CD4-positive, alpha-beta T cell (primary cell): ENCODE data around the gene GSTM1. TPM values are rescaled to one million over a fixed set of nuclear protein-coding genes. Genes with fewer than 3 reads are reported as not detected.
A peak's percentile ranks its signal among the peaks of the same experiment; 100 is the strongest.
"Not testable (repeated sequence)": the region's sequence is repeated elsewhere in the genome, so short reads cannot be mapped to it uniquely, and the experiment has no call there.

ENCODE experiments used
- ATAC-seq: fragments of 200-7000 bp; cut with Tn5 transposase; one replicate; pipeline ENCODE4 v1.10.0; 2022; ENCODE audit warnings: mild to moderate bottlenecking; ENCODE audit not compliant: poor library complexity
- CTCF ChIA-PET: fragments of 350-600 bp; sonication (Branson Sonifier 250); formaldehyde crosslinking; loops from one replicate; lab custom pipeline; 2021; ENCODE audit warnings: antibody characterized with exemption, inconsistent platforms; lab: Charles Lee
- POLR2A ChIA-PET: fragments of 350-600 bp; sonication (Branson Sonifier 250); formaldehyde crosslinking; loops from one replicate; lab custom pipeline; 2021; ENCODE audit warnings: antibody characterized with exemption, inconsistent platforms; lab: Charles Lee
- DNase-seq, 14 experiments: peaks; one replicate each; pipeline ENCODE4 v3.0.0-alpha.2; 2013 to 2020; ENCODE audit warnings: mixed read lengths in 2 of 14
- H3K27ac ChIP-seq, 2 donors: one replicate each; pipeline versions ENCODE4 v1.5.1 to v1.7.0; 2013; ENCODE audit warnings: low read length in 2 of 2, low read depth in 1 of 2, mild to moderate bottlenecking in 1 of 2
- H3K27me3 ChIP-seq, 2 experiments: 1 replicate in 1 of 2; 2 replicates in 1 of 2; pipeline versions ENCODE4 v1.6.1 to v1.7.0; 2013; ENCODE audit warnings: low read length in 2 of 2, control low read depth in 1 of 2, mild to moderate bottlenecking in 1 of 2, moderate library complexity in 1 of 2; ENCODE audit not compliant: insufficient read depth in 2 of 2, control insufficient read depth in 1 of 2
- H3K36me3 ChIP-seq: one replicate; pipeline ENCODE4 v1.6.1; 2013; ENCODE audit warnings: low read length, control low read depth; ENCODE audit not compliant: insufficient read depth
- H3K4me1 ChIP-seq: one replicate; pipeline ENCODE4 v1.6.1; 2013; ENCODE audit warnings: low read length, control low read depth; ENCODE audit not compliant: insufficient read depth
- H3K4me3 ChIP-seq: one replicate; pipeline ENCODE4 v1.5.1; 2013; ENCODE audit warnings: mild to moderate bottlenecking, low read length, moderate library complexity
- H3K9me3 ChIP-seq, 2 experiments: 1 replicate in 1 of 2; 2 replicates in 1 of 2; pipeline versions ENCODE4 v1.6.1 to v1.7.0; 2013; ENCODE audit warnings: low read length in 2 of 2, mild to moderate bottlenecking in 2 of 2, control low read depth in 1 of 2, moderate library complexity in 1 of 2; ENCODE audit not compliant: control insufficient read depth in 1 of 2, insufficient read depth in 1 of 2
- H3K27ac Mint-ChIP-seq: one replicate; pipeline ENCODE4 v1.8.0; 2020; ENCODE audit warnings: mixed read lengths
- H3K27me3 Mint-ChIP-seq: one replicate; pipeline ENCODE4 v1.8.0; 2021; ENCODE audit warnings: mixed read lengths
- H3K36me3 Mint-ChIP-seq: one replicate; pipeline ENCODE4 v1.8.0; 2021; ENCODE audit warnings: low read depth, mixed read lengths
- H3K4me1 Mint-ChIP-seq: one replicate; pipeline ENCODE4 v1.8.0; 2021; ENCODE audit warnings: low read depth, mixed read lengths
- H3K4me3 Mint-ChIP-seq: one replicate; pipeline ENCODE4 v1.8.0; 2020; ENCODE audit warnings: mild to moderate bottlenecking, mixed read lengths
- H3K9me3 Mint-ChIP-seq: one replicate; pipeline ENCODE4 v1.8.0; 2020; ENCODE audit warnings: mixed read lengths
- intact Hi-C, 2 experiments: fragments of 100-400 bp; cut with DNase I in 1 of 2; cut with micrococcal nuclease in 1 of 2; formaldehyde crosslinking; loops; one replicate each; pipeline versions ENCODE4 v1.15.1 to v1.9.0; 2023 to 2025; cut with DNase I, micrococcal nuclease
- total RNA-seq, 174 experiments: library from RNA in 2 of 174; stranded (reverse) in 2 of 174; gene quantifications; one replicate each; pipeline ENCODE4 v1.2.3 and lab custom pipeline; 2021 to 2026
- TF ChIP-seq, protein P1 (sequence below): fragments of 200-600 bp; IDR thresholded peaks from one replicate; pipeline ENCODE4 v1.8.0; 2022; ENCODE audit warnings: antibody characterized with exemption, mild to moderate bottlenecking

Gene GSTM1
- total RNA-seq, 2 experiments from 2014 or later, result 31.9 to 36.2 TPM

DNA sequence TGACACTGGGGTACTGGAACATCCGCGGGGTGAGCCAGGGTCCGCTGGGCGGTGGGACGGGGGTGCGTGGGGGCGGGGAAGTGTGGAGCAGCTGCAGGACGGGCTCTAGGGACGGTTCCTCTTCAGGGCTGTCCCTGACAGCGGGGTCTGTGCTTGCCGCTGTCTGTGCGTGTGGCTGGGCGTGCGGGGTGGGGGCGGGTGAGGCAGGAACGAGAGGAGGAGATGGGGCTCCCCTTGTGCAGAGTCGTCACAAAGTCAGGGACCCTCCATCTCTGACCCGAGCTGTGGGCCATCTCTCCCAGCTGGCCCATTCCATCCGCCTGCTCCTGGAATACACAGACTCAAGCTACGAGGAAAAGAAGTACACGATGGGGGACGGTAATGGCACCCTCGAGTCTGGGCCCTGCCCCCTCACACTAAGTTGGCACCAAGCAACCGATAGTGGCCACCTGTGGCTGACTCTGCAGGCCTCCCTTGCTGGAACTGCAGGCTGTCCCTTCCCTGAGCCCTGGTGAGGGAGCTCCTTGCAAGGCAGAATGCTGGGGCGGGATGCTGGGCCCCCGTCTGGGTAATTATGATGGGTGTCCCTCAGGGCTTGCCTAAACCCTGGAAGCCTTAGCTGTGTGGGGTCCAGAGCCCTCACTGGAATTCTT lies 19.4 kb upstream of the GSTM1 start:
- no peak overlapping the region for H3K27ac ChIP-seq
- no peak for DNase-seq
- CTCF ChIA-PET, result no interaction called here
- H3K27me3 ChIP-seq, result no peaks in the 10 kb centered on the region
- peaks cover 5% of the 10 kb centered on the region for H3K36me3 Mint-ChIP-seq
- no peaks in the 10 kb centered on the region for H3K9me3 ChIP-seq
- intact Hi-C loops, result no loop called here
- H3K4me1 Mint-ChIP-seq, result peaks cover 30% of the 10 kb centered on the region
- POLR2A ChIA-PET, result interaction anchor here (1.0 to 1.2 kb wide), 2 partner anchors 12 to 19 kb away, joined by 4 to 5 read pairs; partner anchors contain the start of genes GSTM1 and GSTM4
- peak; percentile 38 for ATAC-seq
- H3K9me3 Mint-ChIP-seq, result no peaks in the 10 kb centered on the region
- H3K27me3 Mint-ChIP-seq, result no peaks in the 10 kb centered on the region
- H3K36me3 ChIP-seq, result no peaks in the 10 kb centered on the region
- peak overlapping the region; percentile 52 for H3K27ac Mint-ChIP-seq
- H3K4me1 ChIP-seq, result peaks cover 22% of the 10 kb centered on the region
- H3K4me3 Mint-ChIP-seq, result peak overlapping the region; percentile 87
- H3K4me3 ChIP-seq, result peak overlapping the region; percentile 52
- TF ChIP-seq, protein P1, sequence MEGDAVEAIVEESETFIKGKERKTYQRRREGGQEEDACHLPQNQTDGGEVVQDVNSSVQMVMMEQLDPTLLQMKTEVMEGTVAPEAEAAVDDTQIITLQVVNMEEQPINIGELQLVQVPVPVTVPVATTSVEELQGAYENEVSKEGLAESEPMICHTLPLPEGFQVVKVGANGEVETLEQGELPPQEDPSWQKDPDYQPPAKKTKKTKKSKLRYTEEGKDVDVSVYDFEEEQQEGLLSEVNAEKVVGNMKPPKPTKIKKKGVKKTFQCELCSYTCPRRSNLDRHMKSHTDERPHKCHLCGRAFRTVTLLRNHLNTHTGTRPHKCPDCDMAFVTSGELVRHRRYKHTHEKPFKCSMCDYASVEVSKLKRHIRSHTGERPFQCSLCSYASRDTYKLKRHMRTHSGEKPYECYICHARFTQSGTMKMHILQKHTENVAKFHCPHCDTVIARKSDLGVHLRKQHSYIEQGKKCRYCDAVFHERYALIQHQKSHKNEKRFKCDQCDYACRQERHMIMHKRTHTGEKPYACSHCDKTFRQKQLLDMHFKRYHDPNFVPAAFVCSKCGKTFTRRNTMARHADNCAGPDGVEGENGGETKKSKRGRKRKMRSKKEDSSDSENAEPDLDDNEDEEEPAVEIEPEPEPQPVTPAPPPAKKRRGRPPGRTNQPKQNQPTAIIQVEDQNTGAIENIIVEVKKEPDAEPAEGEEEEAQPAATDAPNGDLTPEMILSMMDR, result no peak

DNA sequence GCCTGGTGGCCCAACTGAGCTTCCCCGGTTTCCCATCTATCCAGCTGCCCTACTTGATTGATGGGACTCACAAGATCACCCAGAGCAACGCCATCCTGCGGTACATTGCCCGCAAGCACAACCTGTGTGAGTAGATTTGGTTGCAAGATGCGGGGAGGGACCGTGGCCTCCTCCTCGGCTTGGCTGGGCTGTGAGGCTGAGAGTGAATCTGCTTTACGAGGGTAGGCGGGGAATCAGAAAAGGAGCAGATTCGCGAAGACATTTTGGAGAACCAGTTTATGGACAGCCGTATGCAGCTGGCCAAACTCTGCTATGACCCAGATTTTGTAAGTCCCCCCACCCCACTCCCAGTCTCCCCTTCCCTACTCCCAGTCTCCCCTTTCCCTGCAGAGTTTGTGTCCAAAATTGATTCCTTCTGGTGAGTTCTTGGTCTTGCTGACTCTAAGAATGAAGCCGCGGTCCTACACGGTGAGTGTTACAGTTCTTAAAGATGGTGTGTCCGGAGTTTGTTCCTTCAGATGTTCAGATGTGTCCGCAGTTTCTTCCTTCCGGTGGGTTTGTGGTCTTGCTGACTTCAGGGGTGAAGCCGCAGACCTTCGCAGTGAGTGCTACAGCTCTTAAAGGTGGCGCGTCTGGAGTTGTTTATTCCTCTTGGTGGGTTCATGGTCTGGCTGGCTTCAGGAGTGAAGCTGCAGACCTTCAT lies 18.2 kb upstream of the GSTM1 start:
- Histone ChIP-seq H3K4me1 (peaks cover 22% of the 10 kb centered on the region), H3K27ac (no peak overlapping the region), H3K36me3 (no peaks in the 10 kb centered on the region), H3K9me3 (no peaks in the 10 kb centered on the region), H3K27me3 (no peaks in the 10 kb centered on the region), H3K4me3 (peak overlapping the region; percentile 5)
- Mint-ChIP-seq H3K36me3 (peaks cover 5% of the 10 kb centered on the region), H3K27me3 (no peaks in the 10 kb centered on the region), H3K9me3 (no peaks in the 10 kb centered on the region), H3K4me3 (peak overlapping the region; percentile 76), H3K4me1 (peaks cover 30% of the 10 kb centered on the region), H3K27ac (peak overlapping the region; percentile 47)
- ATAC-seq, result no peak
- ChIA-PET POLR2A (interaction anchor here (1.1 kb wide), 1 partner anchor 18 kb away, joined by 4 read pairs; the partner anchor contains the start of gene GSTM1), CTCF (interaction anchor here (1.1 to 1.2 kb wide), 2 partner anchors 29 to 315 kb away, joined by 3 to 4 read pairs; partner anchors contain the start of gene AHCYL1)
- TF ChIP-seq, protein P1, result no peak
- intact Hi-C loops, result no loop called here
- peak in 2 of 14 experiments; percentile 26 to 28 for DNase-seq

DNA sequence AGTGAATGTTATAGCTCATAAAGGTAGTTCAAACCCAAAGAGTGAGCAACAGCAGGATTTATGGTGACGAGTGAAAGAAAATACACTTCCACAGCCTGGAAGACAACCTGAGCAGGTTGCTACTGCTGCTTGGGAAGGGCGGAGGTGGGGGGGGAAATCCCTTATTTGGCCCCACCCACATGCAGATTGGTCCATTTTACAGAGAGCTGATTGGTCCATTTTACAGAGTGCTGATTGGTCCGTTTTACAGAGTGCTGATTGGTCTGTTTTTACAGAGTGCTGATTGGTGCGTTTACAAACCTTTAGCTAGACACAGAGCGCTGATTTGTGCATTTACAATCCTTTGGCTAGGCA lies 17.7 kb upstream of the GSTM1 start:
- intact Hi-C loops, H3K27me3 Mint-ChIP-seq: not testable (repeated sequence)

More for the DNA sequence above, 17.7 kb upstream of the GSTM1 start:
- not testable (repeated sequence) for H3K27me3 ChIP-seq, H3K9me3 Mint-ChIP-seq, H3K36me3 ChIP-seq, H3K36me3 Mint-ChIP-seq, H3K27ac ChIP-seq, H3K9me3 ChIP-seq, ATAC-seq, H3K4me3 ChIP-seq
- peak overlapping the region; percentile 46 for H3K4me3 Mint-ChIP-seq
- H3K4me1 ChIP-seq, result peaks cover 22% of the 10 kb centered on the region
- peak in 1 of 14 experiments; percentile 10 for DNase-seq
- peaks cover 30% of the 10 kb centered on the region for H3K4me1 Mint-ChIP-seq
- peak overlapping the region; percentile 47 for H3K27ac Mint-ChIP-seq
- CTCF ChIA-PET, result interaction anchor here (1.1 to 1.2 kb wide), 2 partner anchors 30 to 314 kb away, joined by 3 to 4 read pairs; partner anchors contain the start of gene AHCYL1
- POLR2A ChIA-PET, result interaction anchor here (1.1 kb wide), 1 partner anchor 18 kb away, joined by 4 read pairs; the partner anchor contains the start of gene GSTM1
